NCI-H510A (cell line): ENCODE measurements around the gene TRAPPC11.
A peak's percentile ranks its signal among the peaks of the same experiment; 100 is the strongest.
"Not testable (repeated sequence)": the region's sequence is repeated elsewhere in the genome, so short reads cannot be mapped to it uniquely, and the experiment has no call there.

Source experiments
- DNase-seq: peaks from one replicate; lab custom pipeline; 2025; lab: John Stamatoyannopoulos, UW

Gene TRAPPC11

GRCh38 chr4:183659029-183659871 lies at the start of gene TRAPPC11, which contains the start of gene RWDD4:
Gene TRAPPC11 (plus strand): TSS chr4:183659293. CDS start chr4:183663868, 4,575 bp downstream.
Gene RWDD4 (minus strand): TSS chr4:183659185. CDS start chr4:183658952, 233 bp downstream.
- peak; percentile 85 for DNase-seq

GRCh38 chr4:183610033-183610432 lies 49.1 kb upstream of the TRAPPC11 start:
- no peak for DNase-seq

- no peak for DNase-seq
Measured at GRCh38 chr4:183610613-183611012, 48.5 kb upstream of the TRAPPC11 start.

GRCh38 chr4:183611210-183611830 lies 47.8 kb upstream of the TRAPPC11 start:
- DNase-seq: no peak

GRCh38 chr4:183612329-183613250 lies 46.5 kb upstream of the TRAPPC11 start:
- no peak for DNase-seq

GRCh38 chr4:183617075-183617474 lies 42.0 kb upstream of the TRAPPC11 start:
- DNase-seq: no peak

- no peak for DNase-seq
Measured at GRCh38 chr4:183618681-183619080, 40.4 kb upstream of the TRAPPC11 start.

- no peak for DNase-seq
Measured at GRCh38 chr4:183620421-183620820, 38.7 kb upstream of the TRAPPC11 start.

GRCh38 chr4:183621875-183622274 lies 37.2 kb upstream of the TRAPPC11 start:
- no peak for DNase-seq

- no peak for DNase-seq
Measured at GRCh38 chr4:183624548-183624947, 34.5 kb upstream of the TRAPPC11 start.

GRCh38 chr4:183626168-183626567 lies 32.9 kb upstream of the TRAPPC11 start:
- no peak for DNase-seq

GRCh38 chr4:183627286-183627685 lies 31.8 kb upstream of the TRAPPC11 start:
- not testable (repeated sequence) for DNase-seq

GRCh38 chr4:183627979-183628588 lies 31.0 kb upstream of the TRAPPC11 start:
- DNase-seq: no peak

- no peak for DNase-seq
Measured at GRCh38 chr4:183631577-183632198, 27.4 kb upstream of the TRAPPC11 start.

GRCh38 chr4:183632689-183633088 lies 26.4 kb upstream of the TRAPPC11 start:
- DNase-seq: no peak

- DNase-seq: no peak
Measured at GRCh38 chr4:183633476-183634400, 25.4 kb upstream of the TRAPPC11 start.

- no peak for DNase-seq
Measured at GRCh38 chr4:183635321-183635720, 23.8 kb upstream of the TRAPPC11 start.

- DNase-seq: no peak
Measured at GRCh38 chr4:183635741-183636140, 23.4 kb upstream of the TRAPPC11 start.

- no peak for DNase-seq
Measured at GRCh38 chr4:183636503-183636902, 22.6 kb upstream of the TRAPPC11 start.

GRCh38 chr4:183636923-183637322 lies 22.2 kb upstream of the TRAPPC11 start:
- no peak for DNase-seq
